ENCODE measurements around the gene MEI4. TPM values are rescaled to one million over a fixed set of nuclear protein-coding genes. Genes with fewer than 3 reads are reported as not detected.

The MEI4 gene
- total and polyA plus RNA-seq, 2 of the 4 experiments (the other 2 are of a cell fraction): not detected

DNA sequence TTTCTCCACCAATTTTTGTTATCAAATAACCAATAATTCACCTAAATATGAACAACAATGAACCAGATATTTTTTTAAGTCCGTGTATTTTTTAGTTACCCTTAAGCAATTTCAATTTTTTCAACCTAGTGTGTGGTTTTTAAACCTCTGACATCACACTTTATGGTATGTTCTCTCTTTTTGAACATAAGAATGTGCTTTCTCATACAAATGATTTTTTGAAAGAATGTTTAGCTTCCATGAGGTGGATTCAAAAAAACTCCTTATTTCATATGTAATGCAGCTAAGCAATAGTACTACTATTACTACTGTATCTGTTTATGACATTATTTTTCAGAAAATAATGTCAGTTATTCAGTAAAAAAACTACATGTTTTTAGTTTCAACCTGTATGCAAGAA lies 19.4 kb upstream of the MEI4 start:
- in situ Hi-C loops (cut with MboI; ENCODE audit: low sequenced_read_pairs): no loop called here
- H3K14ac ChIP-seq (replicated peaks; ENCODE audit: low read depth, low read length): no peak overlapping the region
- no TSS peak for BruUV-seq (replicated peaks)

More for the DNA sequence above, 19.4 kb upstream of the MEI4 start:
- Histone ChIP-seq H3K79me1 (ENCODE audit: low read depth in 1 of 2, low read length in 2 of 2) (no peaks in the 10 kb centered on the region), H3K9me3 (ENCODE audit: control insufficient read depth, insufficient read depth, low read length) (peaks cover 2% of the 10 kb centered on the region; the same call in 1 of the 2 replicates), H3K9me1 (ENCODE audit: insufficient read depth, low read length) (no peaks in the 10 kb centered on the region), H2BK5ac (ENCODE audit: low read depth, low read length, poor library complexity, severe bottlenecking) (no peak overlapping the region), H3K9ac (ENCODE audit: low read depth, low read length) (no peak overlapping the region), H3K4ac (ENCODE audit: low read depth, low read length) (no peak overlapping the region), H2BK15ac (ENCODE audit: low read depth, low read length) (no peak overlapping the region), H3K36me3 (ENCODE audit: control insufficient read depth, insufficient read depth, low read length) (no peaks in the 10 kb centered on the region), H3K27ac (ENCODE audit: insufficient read depth, low read length) (no peak overlapping the region), H3K23ac (ENCODE audit: low read depth, low read length) (no peak overlapping the region), H2AFZ (replicated peaks; ENCODE audit: low read length, poor library complexity) (no peak overlapping the region), H3K4me3 (ENCODE audit: insufficient read depth, low read depth, low read length) (no peak overlapping the region), H4K5ac (ENCODE audit: low read depth, low read length) (no peak overlapping the region), H3K27me3 (ENCODE audit: control insufficient read depth, insufficient read depth, low read length) (no peaks in the 10 kb centered on the region), H2AK9ac (replicated peaks; ENCODE audit: low read depth, low read length, poor library complexity) (no peak overlapping the region), H4K91ac (ENCODE audit: insufficient read depth, low read depth, low read length) (no peak overlapping the region), H3K18ac (ENCODE audit: low read depth, low read length) (no peak overlapping the region), H3K4me2 (ENCODE audit: low read depth, low read length) (no peak overlapping the region), H4K20me1 (ENCODE audit: insufficient read depth, low read length) (no peaks in the 10 kb centered on the region), H2BK20ac (ENCODE audit: low read depth, low read length) (no peak overlapping the region), H3K56ac (ENCODE audit: extremely low read depth, insufficient read depth, low read length) (no peak overlapping the region), H2AK5ac (ENCODE audit: low read depth, low read length) (no peak overlapping the region), H4K8ac (ENCODE audit: low read depth in 2 of 2, low read length in 2 of 2) (no peak overlapping the region), H2BK120ac (ENCODE audit: low read depth, low read length) (no peak overlapping the region), H3K4me1 (ENCODE audit: control insufficient read depth, insufficient read depth, low read length) (no peaks in the 10 kb centered on the region)
- CTCF ChIA-PET: no interaction called here
- TF ChIP-seq CEBPB (IDR thresholded peaks at IDR 0.05; ENCODE audit: low read depth, low read length): no peak
- no peak for TF ChIP-seq NFE2L2 (IDR thresholded peaks at IDR 0.05; ENCODE audit: low read depth, low read length)
- no peak for TF ChIP-seq CHD1 (IDR thresholded peaks at IDR 0.05; ENCODE audit: low read depth, low read length)
- TF ChIP-seq MAZ (IDR thresholded peaks at IDR 0.05; ENCODE audit: borderline replicate concordance, low read depth, low read length): no peak
- TF ChIP-seq RAD21 (IDR thresholded peaks at IDR 0.05; ENCODE audit: low read length): no peak
- TF ChIP-seq FOS (IDR thresholded peaks at IDR 0.05; ENCODE audit: low read depth, low read length): no peak
- TF ChIP-seq RFX5 (IDR thresholded peaks at IDR 0.05; ENCODE audit: low read depth, low read length): no peak
- TF ChIP-seq BHLHE40 (IDR thresholded peaks at IDR 0.05; ENCODE audit: low read depth, low read length): no peak
- no peak for TF ChIP-seq ELK1 (IDR thresholded peaks at IDR 0.05; ENCODE audit: borderline replicate concordance, low read depth, low read length)
- TF ChIP-seq, protein P1, sequence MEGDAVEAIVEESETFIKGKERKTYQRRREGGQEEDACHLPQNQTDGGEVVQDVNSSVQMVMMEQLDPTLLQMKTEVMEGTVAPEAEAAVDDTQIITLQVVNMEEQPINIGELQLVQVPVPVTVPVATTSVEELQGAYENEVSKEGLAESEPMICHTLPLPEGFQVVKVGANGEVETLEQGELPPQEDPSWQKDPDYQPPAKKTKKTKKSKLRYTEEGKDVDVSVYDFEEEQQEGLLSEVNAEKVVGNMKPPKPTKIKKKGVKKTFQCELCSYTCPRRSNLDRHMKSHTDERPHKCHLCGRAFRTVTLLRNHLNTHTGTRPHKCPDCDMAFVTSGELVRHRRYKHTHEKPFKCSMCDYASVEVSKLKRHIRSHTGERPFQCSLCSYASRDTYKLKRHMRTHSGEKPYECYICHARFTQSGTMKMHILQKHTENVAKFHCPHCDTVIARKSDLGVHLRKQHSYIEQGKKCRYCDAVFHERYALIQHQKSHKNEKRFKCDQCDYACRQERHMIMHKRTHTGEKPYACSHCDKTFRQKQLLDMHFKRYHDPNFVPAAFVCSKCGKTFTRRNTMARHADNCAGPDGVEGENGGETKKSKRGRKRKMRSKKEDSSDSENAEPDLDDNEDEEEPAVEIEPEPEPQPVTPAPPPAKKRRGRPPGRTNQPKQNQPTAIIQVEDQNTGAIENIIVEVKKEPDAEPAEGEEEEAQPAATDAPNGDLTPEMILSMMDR (conservative IDR thresholded peaks at IDR 0.05; ENCODE audit: low read depth, low read length): no peak
- no peak for TF ChIP-seq MAFK (IDR thresholded peaks at IDR 0.05; ENCODE audit: low read depth, low read length)
- TF ChIP-seq POLR2A (IDR thresholded peaks at IDR 0.05; ENCODE audit: low read depth, low read length): no peak
- TF ChIP-seq RCOR1 (IDR thresholded peaks at IDR 0.05; ENCODE audit: insufficient replicate concordance, low read length): no peak
- TF ChIP-seq, protein P2, sequence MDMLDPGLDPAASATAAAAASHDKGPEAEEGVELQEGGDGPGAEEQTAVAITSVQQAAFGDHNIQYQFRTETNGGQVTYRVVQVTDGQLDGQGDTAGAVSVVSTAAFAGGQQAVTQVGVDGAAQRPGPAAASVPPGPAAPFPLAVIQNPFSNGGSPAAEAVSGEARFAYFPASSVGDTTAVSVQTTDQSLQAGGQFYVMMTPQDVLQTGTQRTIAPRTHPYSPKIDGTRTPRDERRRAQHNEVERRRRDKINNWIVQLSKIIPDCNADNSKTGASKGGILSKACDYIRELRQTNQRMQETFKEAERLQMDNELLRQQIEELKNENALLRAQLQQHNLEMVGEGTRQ (IDR thresholded peaks at IDR 0.05; ENCODE audit: low read depth, low read length): no peak
- no peak for TF ChIP-seq SMC3 (IDR thresholded peaks at IDR 0.05; ENCODE audit: low read depth, low read length)
- TF ChIP-seq MXI1 (IDR thresholded peaks at IDR 0.05; ENCODE audit: borderline replicate concordance, low read depth, low read length): no peak
- dilution Hi-C loops (cut with HindIII; ENCODE audit: low sequenced_read_pairs, unreplicated experiment) (no loop called here), intact Hi-C loops (cut with micrococcal nuclease) (no loop called here)
- no peak for DNase-seq
- POLR2A ChIA-PET (ENCODE audit: unreplicated experiment): no interaction called here
- ATAC-seq (ENCODE audit: low read depth): no peak
- WGBS, 2 experiments (ENCODE audit: extremely low coverage in 2 of 2, insufficient read length in 1 of 2): no CpG with 5 or more reads among the region's 1 CpG
